Smooth muscle cell (in vitro differentiated cells): Measurements from ENCODE around the gene ENC1. TPM values are rescaled to one million over a fixed set of nuclear protein-coding genes. Genes with fewer than 3 reads are reported as not detected.

Experiments used
- DNase-seq: peaks from one replicate; lab custom pipeline; 2025; ENCODE audit not compliant: unreplicated experiment; lab: John Stamatoyannopoulos, UW
- H2AFZ ChIP-seq: fragments of 200-600 bp; sonication (generic); 2 replicates; pipeline ENCODE4 v1.6.0; 2016; ENCODE audit warnings: antibody characterized with exemption, low read depth, mild to moderate bottlenecking
- H3F3A ChIP-seq: fragments of 200-600 bp; sonication (generic); 2 replicates; pipeline ENCODE4 v1.6.0; 2017; ENCODE audit warnings: antibody characterized with exemption, low read depth
- H3K27ac ChIP-seq: fragments of 200-600 bp; sonication (generic); 2 replicates; pipeline ENCODE4 v1.5.1; 2016; ENCODE audit warnings: low read depth, mild to moderate bottlenecking
- H3K27me3 ChIP-seq: fragments of 200-600 bp; sonication (generic); 2 replicates; pipeline ENCODE4 v1.6.1; 2016; ENCODE audit warnings: low read depth, mild to moderate bottlenecking
- H3K36me3 ChIP-seq: fragments of 200-600 bp; sonication (generic); 2 replicates; pipeline ENCODE4 v1.5.1; 2016; ENCODE audit warnings: low read depth
- H3K4me1 ChIP-seq: fragments of 200-600 bp; sonication (generic); 2 replicates; pipeline ENCODE4 v1.5.1; 2016; ENCODE audit warnings: low read depth
- H3K4me2 ChIP-seq: fragments of 200-600 bp; sonication (generic); 2 replicates; pipeline ENCODE4 v1.6.0; 2016; ENCODE audit warnings: mild to moderate bottlenecking
- H3K4me3 ChIP-seq: fragments of 200-600 bp; sonication (generic); 2 replicates; pipeline ENCODE4 v1.5.1; 2016; ENCODE audit warnings: mild to moderate bottlenecking
- H3K79me2 ChIP-seq: fragments of 200-600 bp; sonication (generic); 2 replicates; pipeline ENCODE4 v1.6.0; 2016; ENCODE audit warnings: low read depth, mild to moderate bottlenecking
- H3K9ac ChIP-seq: fragments of 200-600 bp; sonication (generic); 2 replicates; pipeline ENCODE4 v1.6.0; 2016; ENCODE audit warnings: low read depth
- H3K9me3 ChIP-seq: fragments of 200-600 bp; sonication (generic); replicated peaks from 2 replicates; pipeline ENCODE4 v1.5.1; 2016; ENCODE audit warnings: low read depth
- H4K20me1 ChIP-seq: fragments of 200-600 bp; sonication (generic); 2 replicates; pipeline ENCODE4 v1.6.0; 2016; ENCODE audit warnings: low read depth
- CTCF ChIP-seq: fragments of 200-600 bp; sonication (generic); IDR thresholded peaks from 2 replicates; pipeline ENCODE4 v1.5.1; 2017; ENCODE audit warnings: borderline replicate concordance, mild to moderate bottlenecking, antibody characterized with exemption; ENCODE audit not compliant: insufficient read depth, poor library complexity, severe bottlenecking
- WGBS: methylation state at CpG from one replicate; pipeline ENCODE4 v1.1.7; 2016; ENCODE audit warnings: low lambda C conversion rate; 5-methylcytosine and 5-hydroxymethylcytosine counted together
- polyA plus RNA-seq: library from polyadenylated mRNA; unstranded; fragments of >200 nt; fragmentation: Nextera tagmentation; extraction: Ambion mirVana; gene quantifications from 2 replicates; pipeline ENCODE4 v1.2.1, GENCODE V29; 2016
- total RNA-seq: library from RNA; depleted of rRNA; stranded (reverse); fragments of >200 nt; gene quantifications from 2 replicates; pipeline ENCODE4 v1.2.3, GENCODE V29; 2014

The ENC1 gene
- total and polyA plus RNA-seq, 2 experiments from 2014 or later, result 17.4 to 110 TPM

DNA sequence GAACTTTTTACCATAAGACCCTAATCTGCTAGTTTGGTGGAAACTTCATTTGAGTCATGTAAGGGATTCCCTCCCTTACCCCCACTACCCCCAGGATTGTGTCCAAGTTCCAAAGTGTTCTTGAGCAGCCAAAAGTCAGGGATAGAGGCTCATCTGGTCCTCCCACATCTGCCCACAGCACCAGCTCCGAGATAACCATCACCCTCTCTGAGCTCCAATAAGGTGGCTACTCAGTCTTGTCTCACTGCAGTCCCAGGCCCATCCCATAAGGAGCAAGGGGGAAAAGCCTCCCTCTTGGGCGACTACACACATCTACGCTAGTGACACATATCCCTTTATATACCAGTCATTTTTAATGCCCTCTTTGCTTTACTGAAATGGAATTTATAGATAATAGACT is 12.0 kb upstream of the ENC1 start:
- Histone ChIP-seq H3K4me1 (peaks cover 2% of the 10 kb centered on the region), H3K9me3 (no peaks in the 10 kb centered on the region), H3K27me3 (no peaks in the 10 kb centered on the region), H3K36me3 (no peaks in the 10 kb centered on the region), H3F3A (no peaks in the 10 kb centered on the region), H2AFZ (no peak overlapping the region), H3K27ac (no peak overlapping the region), H3K4me2 (no peak overlapping the region), H4K20me1 (no peaks in the 10 kb centered on the region), H3K4me3 (no peak overlapping the region), H3K79me2 (no peaks in the 10 kb centered on the region), H3K9ac (no peak overlapping the region)
- TF ChIP-seq CTCF, result no peak
- no peak for DNase-seq
- WGBS, result 89% methylated on average over 3 of the region's 3 CpGs

- WGBS, result 82% methylated on average over 3 of the region's 3 CpGs
- Histone ChIP-seq H3F3A (no peaks in the 10 kb centered on the region), H4K20me1 (no peaks in the 10 kb centered on the region), H3K79me2 (no peaks in the 10 kb centered on the region), H3K4me3 (no peak overlapping the region), H3K9ac (no peak overlapping the region), H2AFZ (no peak overlapping the region), H3K4me1 (peaks cover 8% of the 10 kb centered on the region), H3K4me2 (no peak overlapping the region), H3K27me3 (no peaks in the 10 kb centered on the region), H3K27ac (no peak overlapping the region), H3K36me3 (no peaks in the 10 kb centered on the region), H3K9me3 (no peaks in the 10 kb centered on the region)
- DNase-seq, result no peak
- TF ChIP-seq CTCF, result no peak
These were observed 11.2 kb upstream of the ENC1 start for GRCh38 chr5:74651710-74652109.

DNA sequence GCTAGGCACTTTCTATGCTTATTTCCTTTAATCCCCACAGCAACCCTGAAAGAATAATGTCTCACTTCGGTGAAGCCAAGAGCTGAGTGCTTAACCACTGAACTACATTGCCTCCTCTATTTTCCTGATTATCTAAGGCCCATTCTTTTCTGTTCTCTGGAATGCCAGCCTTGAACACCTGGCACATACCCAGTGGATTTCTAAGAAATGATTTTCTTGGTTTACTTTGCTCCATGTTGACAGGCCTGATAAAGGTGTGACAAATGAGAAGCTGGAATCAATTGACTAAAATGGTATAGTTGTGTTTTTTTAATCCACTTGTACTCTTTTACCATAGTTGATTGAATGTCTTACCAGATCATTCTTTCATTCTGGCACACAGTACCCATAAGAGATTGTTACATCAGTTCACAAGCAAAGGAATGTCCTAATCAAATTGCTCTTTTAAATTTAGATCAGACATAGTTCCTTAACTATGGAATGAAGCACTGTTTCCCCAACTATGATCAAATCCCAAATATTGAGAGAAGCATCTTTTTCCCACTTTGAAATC is 9.0 kb upstream of the ENC1 start:
- Histone ChIP-seq H3F3A (no peaks in the 10 kb centered on the region), H4K20me1 (no peaks in the 10 kb centered on the region), H3K4me1 (peaks cover 8% of the 10 kb centered on the region), H3K79me2 (no peaks in the 10 kb centered on the region), H2AFZ (no peak overlapping the region), H3K36me3 (no peaks in the 10 kb centered on the region), H3K27me3 (no peaks in the 10 kb centered on the region), H3K9me3 (no peaks in the 10 kb centered on the region), H3K27ac (no peak overlapping the region), H3K9ac (no peak overlapping the region), H3K4me2 (no peak overlapping the region), H3K4me3 (no peak overlapping the region)
- no peak for TF ChIP-seq CTCF
- WGBS, result 64% methylated on average over 1 of the region's 1 CpG
- no peak for DNase-seq

- peak; percentile 82 for TF ChIP-seq CTCF
- peaks cover 8% of the 10 kb centered on the region for H3K4me1 ChIP-seq
- H3K9ac ChIP-seq, result no peak overlapping the region
- H2AFZ ChIP-seq, result peak overlapping the region; percentile 56
- H3K4me2 ChIP-seq, result peak overlapping the region; percentile 26
- H3K9me3 ChIP-seq, result no peaks in the 10 kb centered on the region
- no peaks in the 10 kb centered on the region for H3K27me3 ChIP-seq
- WGBS, result 20% methylated on average over 6 of the region's 6 CpGs
- no peaks in the 10 kb centered on the region for H3F3A ChIP-seq
- DNase-seq, result no peak
- no peaks in the 10 kb centered on the region for H3K36me3 ChIP-seq
- H3K79me2 ChIP-seq, result no peaks in the 10 kb centered on the region
- no peak overlapping the region for H3K27ac ChIP-seq
- H4K20me1 ChIP-seq, result no peaks in the 10 kb centered on the region
- H3K4me3 ChIP-seq, result no peak overlapping the region
These were observed 8.3 kb upstream of the ENC1 start for GRCh38 chr5:74648835-74649293.
